Measurements from ENCODE around the gene KIF20A. TPM values are rescaled to one million over a fixed set of nuclear protein-coding genes. Genes with fewer than 3 reads are reported as not detected.

KIF20A gene
- total RNA-seq, 1 donor from 2014 or later, result 77.6 TPM

- Mint-ChIP-seq H3K27ac (ENCODE audit: unreplicated experiment) (no peak overlapping the region), H3K9me3 (no peaks in the 10 kb centered on the region), H3K4me3 (no peak overlapping the region), H3K36me3 (ENCODE audit: low read depth) (peaks cover 32% of the 10 kb centered on the region), H3K4me1 (no peaks in the 10 kb centered on the region), H3K27me3 (ENCODE audit: low read depth) (no peaks in the 10 kb centered on the region)
- TF ChIP-seq, protein P1, sequence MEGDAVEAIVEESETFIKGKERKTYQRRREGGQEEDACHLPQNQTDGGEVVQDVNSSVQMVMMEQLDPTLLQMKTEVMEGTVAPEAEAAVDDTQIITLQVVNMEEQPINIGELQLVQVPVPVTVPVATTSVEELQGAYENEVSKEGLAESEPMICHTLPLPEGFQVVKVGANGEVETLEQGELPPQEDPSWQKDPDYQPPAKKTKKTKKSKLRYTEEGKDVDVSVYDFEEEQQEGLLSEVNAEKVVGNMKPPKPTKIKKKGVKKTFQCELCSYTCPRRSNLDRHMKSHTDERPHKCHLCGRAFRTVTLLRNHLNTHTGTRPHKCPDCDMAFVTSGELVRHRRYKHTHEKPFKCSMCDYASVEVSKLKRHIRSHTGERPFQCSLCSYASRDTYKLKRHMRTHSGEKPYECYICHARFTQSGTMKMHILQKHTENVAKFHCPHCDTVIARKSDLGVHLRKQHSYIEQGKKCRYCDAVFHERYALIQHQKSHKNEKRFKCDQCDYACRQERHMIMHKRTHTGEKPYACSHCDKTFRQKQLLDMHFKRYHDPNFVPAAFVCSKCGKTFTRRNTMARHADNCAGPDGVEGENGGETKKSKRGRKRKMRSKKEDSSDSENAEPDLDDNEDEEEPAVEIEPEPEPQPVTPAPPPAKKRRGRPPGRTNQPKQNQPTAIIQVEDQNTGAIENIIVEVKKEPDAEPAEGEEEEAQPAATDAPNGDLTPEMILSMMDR (conservative IDR thresholded peaks at IDR 0.05), result no peak
- DNase-seq (ENCODE audit: low read depth, low spot score), result no peak
Observed at GRCh38 chr5:138159666-138160065, 19.2 kb upstream of the KIF20A start.

- DNase-seq (ENCODE audit: low read depth, low spot score), result no peak
- Mint-ChIP-seq H3K27ac (ENCODE audit: unreplicated experiment) (no peak overlapping the region), H3K9me3 (no peaks in the 10 kb centered on the region), H3K27me3 (ENCODE audit: low read depth) (no peaks in the 10 kb centered on the region), H3K36me3 (ENCODE audit: low read depth) (peaks cover 32% of the 10 kb centered on the region), H3K4me3 (no peak overlapping the region), H3K4me1 (no peaks in the 10 kb centered on the region)
- TF ChIP-seq, protein P1 (conservative IDR thresholded peaks at IDR 0.05), result no peak
Observed at GRCh38 chr5:138160706-138161105, 18.2 kb upstream of the KIF20A start.

GRCh38 chr5:138163721-138164120 is 15.2 kb upstream of the KIF20A start:
- Mint-ChIP-seq H3K4me3 (no peak overlapping the region), H3K9me3 (no peaks in the 10 kb centered on the region), H3K27me3 (ENCODE audit: low read depth) (no peaks in the 10 kb centered on the region), H3K36me3 (ENCODE audit: low read depth) (peaks cover 27% of the 10 kb centered on the region), H3K4me1 (no peaks in the 10 kb centered on the region), H3K27ac (ENCODE audit: unreplicated experiment) (no peak overlapping the region)
- DNase-seq (ENCODE audit: low read depth, low spot score), result no peak
- TF ChIP-seq, protein P1 (conservative IDR thresholded peaks at IDR 0.05), result no peak

DNA sequence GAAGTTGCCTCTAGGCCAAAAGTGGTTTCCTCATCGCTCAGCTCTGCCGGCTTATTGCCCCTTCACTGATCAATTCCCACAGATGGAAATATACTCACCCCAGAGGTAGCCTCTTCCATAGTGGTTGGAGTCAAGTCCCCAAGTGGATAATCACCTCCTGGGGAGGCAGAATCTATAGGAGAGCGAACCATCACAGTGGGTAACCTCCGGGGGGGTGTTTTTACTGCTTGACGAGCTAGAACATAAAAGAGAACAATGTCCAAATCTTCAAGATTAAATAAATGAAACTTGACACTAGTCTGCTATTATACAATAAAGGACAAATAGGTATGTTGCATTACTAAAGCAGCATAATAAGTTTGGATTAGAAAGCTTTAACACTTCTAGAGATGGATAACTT is 9.8 kb upstream of the KIF20A start:
- Mint-ChIP-seq H3K4me1 (no peaks in the 10 kb centered on the region), H3K27me3 (ENCODE audit: low read depth) (no peaks in the 10 kb centered on the region), H3K9me3 (no peaks in the 10 kb centered on the region), H3K4me3 (no peak overlapping the region), H3K36me3 (ENCODE audit: low read depth) (peaks cover 15% of the 10 kb centered on the region), H3K27ac (ENCODE audit: unreplicated experiment) (no peak overlapping the region)
- DNase-seq (ENCODE audit: low read depth, low spot score), result no peak
- TF ChIP-seq, protein P1 (conservative IDR thresholded peaks at IDR 0.05), result no peak

GRCh38 chr5:138170299-138170698 is 8.6 kb upstream of the KIF20A start:
- Mint-ChIP-seq H3K27ac (ENCODE audit: unreplicated experiment) (no peak overlapping the region), H3K36me3 (ENCODE audit: low read depth) (peaks cover 18% of the 10 kb centered on the region), H3K4me3 (no peak overlapping the region), H3K9me3 (no peaks in the 10 kb centered on the region), H3K27me3 (ENCODE audit: low read depth) (no peaks in the 10 kb centered on the region), H3K4me1 (no peaks in the 10 kb centered on the region)
- DNase-seq (ENCODE audit: low read depth, low spot score), result no peak
- TF ChIP-seq, protein P1 (conservative IDR thresholded peaks at IDR 0.05), result no peak
